Activated T-cell treated with anti-CD3 and anti-CD28 coated beads for 24 hours (primary cell): ENCODE measurements around the gene PTPN4.
"Not testable (repeated sequence)": the region's sequence is repeated elsewhere in the genome, so short reads cannot be mapped to it uniquely, and the experiment has no call there.

Source experiments
- DNase-seq: peaks from one replicate; pipeline ENCODE4 v3.0.0-alpha.2; 2020; ENCODE audit warnings: low read depth

PTPN4 gene

DNA sequence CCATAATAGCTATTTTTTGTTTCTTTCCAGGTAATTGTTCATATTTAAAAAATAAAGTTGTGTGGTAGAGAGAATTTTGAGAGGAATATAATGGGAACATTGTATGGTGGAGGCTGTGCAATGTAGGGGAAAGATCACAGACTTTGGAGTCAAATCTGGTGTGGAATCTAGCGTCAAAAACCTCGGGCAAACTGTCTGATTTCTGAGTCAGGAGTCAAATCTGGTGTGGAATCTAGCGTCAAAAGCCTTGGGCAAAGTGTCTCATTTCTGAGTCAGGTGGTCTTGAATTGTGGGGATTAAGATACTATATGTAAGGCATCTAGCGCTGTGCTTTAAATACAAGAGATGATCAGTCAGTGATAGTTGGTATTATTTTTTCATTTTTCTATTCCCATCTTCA lies 5.1 kb downstream of the PTPN4 start:
- no peak for DNase-seq

DNA sequence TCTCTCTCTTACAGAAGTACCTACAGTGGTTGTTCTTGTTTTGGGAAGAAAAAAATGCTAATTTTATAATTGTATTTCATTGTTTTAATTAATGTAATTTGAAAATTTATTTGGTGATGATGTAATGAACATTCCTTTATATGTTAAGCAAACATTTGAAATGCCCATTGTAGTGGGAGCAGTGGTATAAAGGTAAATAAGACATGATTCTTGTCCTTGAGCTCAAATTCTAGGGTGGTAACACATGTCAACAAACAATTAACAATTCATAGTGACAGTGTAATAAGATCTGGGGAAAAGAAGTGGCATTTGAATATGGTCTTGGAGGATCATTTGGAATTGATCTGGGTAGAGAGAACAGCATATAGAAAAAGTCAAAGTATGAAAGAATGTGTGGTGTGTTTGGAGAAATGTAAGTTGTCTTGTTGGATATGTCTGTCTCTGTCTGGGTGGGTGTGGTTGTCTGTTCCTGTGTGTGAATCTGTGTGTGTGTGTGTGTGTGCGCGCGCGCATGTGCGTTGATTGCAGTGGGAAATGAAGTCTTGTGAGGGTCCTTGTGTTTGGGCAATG lies 5.8 kb downstream of the PTPN4 start:
- no peak for DNase-seq

DNA sequence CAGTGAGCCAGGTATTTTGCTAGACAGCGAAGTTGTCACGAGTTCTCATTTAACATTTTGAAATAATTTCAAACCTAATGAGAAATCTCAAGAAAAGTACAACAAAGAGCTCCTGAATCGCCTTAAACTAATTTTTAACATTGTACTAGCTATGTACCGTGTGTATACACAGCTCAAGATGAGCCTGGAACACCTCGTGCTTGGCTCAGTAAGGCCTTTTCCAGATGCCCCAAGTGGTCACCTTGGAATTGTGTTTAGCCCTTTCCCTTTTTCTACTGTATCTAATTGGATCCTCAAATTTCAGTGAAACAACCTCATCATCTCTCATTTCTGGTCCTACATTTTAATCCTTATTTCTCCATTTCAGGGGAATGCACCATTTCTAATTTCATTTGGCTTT lies 7.2 kb downstream of the PTPN4 start:
- DNase-seq: no peak

DNA sequence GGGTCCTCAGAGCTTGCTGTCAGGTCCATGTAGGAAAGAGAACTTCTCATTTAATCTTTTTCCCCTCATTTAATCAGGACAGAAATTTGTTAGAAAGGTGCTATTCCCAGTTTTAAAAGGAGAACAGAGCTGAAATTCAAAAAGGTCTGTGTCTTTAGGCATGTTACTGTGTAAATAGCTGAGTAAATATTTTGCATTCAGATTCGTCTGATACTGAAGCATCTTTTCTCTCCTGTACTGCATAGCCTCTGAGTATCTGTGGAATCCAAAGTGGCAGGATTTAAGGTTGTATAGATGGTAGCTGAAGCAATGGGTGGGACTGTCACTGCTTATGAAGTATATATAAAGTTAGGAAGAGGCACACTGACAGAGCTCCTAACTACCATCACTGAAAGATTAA lies 9.0 kb downstream of the PTPN4 start:
- no peak for DNase-seq

DNA sequence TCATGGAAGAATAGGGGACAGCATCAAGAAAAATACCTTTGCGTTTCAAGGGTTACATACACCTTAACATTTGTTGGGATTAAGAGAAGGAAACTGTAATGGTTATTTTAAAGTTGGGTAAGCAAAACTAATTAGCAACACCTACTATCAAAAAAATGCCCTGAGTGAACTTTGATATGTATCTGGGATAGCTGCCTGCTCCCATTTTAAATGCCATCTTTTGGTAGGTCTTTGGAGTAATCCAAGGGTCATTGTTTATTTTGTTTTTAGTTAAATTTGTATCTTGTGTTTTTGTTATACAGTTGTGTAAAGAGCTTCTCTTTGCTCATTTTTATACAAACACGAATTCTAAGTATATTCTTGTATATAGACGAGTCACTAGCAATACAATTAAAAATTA lies 9.9 kb downstream of the PTPN4 start:
- no peak for DNase-seq

DNA sequence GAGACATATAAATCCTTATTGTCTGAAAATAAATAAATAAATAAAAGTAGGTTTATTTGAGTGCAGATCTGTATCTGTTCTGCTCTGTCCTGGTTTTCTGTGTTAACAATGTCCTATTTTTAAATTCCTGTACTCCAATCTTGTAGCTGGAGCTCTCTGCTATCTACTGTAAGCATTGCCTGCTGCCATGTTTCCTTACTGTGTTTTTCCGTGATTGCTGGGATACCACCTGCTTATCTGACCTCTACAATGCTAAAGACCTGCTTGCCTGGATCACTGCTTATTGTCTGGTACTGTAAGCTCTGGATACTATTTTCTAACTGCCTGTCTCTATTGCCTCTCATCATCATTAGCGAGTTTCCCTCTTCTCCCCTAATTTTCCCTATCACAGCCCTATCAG lies 11.6 kb downstream of the PTPN4 start:
- no peak for DNase-seq

DNA sequence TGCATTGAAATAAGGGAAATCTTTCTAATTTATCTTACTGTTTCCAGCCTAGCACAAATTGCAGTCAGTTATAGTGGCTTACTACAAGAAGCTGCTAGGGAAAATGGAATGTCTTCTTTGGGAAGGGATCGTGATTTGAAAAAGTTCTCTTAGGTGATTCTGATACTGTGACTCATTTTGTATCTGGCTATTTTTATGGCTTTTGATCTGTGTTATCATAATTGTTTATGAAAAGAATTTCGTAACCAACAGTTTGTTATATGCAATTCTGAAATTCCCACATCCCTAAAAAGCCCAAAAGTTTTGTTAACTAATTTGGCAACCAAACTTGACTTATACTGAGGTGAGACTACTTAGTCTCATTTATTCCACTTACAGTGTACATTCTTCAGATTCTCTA lies 12.4 kb downstream of the PTPN4 start:
- DNase-seq: no peak

DNA sequence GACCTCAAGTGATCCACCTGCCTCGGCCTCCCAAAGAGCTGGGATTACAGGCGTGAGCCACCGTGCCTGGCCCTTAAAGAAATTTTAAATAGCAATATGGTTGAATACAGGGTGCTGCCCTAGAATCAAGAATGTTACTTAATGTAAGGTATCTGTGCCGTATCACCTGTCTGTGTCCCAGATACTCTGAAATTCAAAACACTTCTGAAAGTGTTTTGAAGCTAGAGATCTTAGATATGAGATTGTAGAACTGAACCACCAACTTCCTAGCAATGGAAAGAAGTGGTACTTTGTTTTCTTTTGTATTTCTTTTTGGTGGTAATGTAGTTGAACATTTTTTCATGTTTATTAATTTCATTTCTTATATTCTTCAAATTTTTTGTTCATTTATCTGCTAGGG lies 13.0 kb downstream of the PTPN4 start:
- DNase-seq: no peak

DNA sequence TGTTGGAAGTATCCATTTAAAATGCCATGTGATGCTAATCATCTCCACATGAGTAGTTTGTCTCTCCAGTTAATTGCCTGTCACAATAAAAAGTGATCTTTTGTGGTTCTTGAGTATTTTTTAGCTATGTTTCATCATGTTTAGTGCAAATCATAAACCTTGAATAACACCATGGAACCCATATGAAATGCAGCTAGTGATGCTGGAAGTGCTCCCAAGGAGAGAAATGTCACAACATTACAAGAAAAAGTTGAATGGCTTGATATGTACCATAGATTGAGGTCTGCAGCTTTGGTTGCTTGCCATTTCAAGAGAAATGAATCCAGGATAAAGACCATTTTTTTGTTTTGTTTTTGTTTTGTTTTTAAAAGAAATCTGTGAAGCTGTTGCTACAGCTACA lies 14.3 kb downstream of the PTPN4 start:
- no peak for DNase-seq

DNA sequence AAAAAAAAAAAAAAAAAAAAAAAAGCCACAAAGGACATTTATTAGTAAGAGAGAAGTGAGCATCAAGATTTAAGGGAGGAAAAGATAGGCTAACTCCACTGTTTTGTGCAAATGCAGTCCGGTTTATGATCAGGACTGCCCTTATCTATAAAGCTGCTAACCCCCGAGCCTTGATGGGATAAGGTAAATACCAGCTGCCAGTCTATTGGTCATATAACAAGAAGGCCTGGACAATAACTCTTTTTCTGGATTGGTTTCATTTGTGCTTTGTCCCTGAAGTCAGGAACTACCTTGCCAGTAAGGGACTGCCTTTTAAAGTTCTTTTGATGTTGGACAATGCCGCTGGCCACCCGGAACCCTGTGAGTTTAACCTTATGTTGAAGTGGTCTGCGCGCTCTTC lies 15.4 kb downstream of the PTPN4 start:
- no peak for DNase-seq

DNA sequence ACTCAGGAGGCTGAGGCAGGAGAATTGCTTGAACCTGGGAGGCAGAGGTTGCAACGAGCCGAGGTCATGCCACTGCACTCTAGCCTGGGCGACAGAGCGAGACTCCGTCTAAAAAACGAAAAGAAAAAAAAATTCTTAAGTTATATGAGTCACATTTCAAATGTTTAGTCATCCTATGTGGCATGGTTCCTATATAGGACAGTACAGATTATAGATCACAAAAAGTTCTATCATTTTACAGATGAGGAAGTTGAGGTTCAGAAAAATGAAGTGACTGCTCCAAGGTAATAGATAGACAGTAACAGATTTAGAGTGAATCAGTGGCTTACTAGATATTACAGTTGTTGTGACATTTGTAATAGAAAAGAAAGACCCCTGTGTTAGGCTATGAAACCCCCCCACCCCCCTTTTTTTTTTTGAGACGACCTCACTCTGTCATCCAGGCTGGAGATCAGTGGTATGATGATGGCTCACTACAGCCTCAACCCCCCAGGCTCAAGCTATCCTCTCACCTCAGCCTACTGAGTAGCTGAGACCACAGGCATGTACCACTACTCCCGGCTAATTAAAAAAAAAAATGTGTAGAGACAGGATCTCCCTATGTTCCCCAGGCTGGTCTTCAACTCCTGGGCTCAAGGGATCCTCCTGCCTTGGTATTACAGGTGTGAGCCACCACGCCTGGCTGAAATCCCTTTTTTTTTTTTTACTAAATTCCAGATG lies 22.7 kb downstream of the PTPN4 start:
- no peak for DNase-seq

DNA sequence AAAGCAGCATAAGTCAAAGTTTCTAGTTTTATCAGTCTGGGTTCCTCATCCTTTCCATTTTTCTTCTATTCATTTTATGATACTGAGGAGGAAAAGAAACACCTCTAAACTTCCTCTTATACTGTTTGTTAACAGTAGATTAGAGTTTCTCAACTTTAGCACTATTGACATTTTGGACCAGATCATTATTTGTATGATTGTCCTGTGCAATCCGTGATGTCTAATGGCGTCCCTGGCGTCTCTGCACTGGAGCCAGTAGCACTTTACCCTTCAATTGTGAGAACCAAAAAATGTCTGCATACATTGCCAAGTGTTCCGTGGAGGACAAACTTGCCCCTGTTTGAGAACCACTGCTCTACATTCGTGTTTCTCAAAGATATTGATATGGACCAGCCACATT lies 25.2 kb downstream of the PTPN4 start:
- no peak for DNase-seq

DNA sequence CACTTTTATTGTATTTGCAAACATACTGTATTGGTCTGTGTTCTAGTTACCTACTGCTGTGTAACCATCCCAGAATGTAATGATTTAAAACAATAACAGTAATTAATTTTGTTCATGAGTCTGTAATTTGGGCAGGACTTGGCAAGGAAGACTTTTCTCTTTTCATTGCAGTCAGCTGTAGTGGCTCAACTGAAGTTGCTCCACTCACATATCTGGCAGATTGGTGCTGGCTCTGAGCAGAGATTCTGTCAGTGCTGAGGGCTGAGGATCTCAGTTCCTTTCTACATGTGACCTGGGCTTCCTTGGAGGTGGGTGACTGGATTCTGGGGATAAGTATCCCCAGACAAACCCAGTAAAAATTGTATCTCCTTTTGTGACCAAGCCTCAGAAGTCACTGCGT lies 26.6 kb downstream of the PTPN4 start:
- no peak for DNase-seq

DNA sequence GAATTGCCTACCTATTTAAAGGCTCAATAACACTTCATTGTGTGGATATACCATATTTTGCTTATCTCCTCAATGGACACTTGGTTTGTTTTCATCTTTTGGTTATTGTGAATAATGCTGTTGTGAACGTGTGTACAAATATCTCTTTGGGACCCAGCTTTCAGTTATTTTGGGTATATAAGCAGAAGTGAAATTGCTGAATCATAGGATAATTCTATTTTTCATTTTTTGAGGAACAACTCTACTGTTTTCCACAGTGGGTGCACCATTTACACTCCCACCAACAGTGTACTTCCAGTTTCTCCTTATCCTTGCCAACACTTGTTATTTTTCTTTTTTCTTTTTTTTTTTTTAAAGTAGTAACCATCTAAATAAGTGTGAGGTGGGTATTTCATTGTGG lies 29.0 kb downstream of the PTPN4 start:
- DNase-seq: no peak

DNA sequence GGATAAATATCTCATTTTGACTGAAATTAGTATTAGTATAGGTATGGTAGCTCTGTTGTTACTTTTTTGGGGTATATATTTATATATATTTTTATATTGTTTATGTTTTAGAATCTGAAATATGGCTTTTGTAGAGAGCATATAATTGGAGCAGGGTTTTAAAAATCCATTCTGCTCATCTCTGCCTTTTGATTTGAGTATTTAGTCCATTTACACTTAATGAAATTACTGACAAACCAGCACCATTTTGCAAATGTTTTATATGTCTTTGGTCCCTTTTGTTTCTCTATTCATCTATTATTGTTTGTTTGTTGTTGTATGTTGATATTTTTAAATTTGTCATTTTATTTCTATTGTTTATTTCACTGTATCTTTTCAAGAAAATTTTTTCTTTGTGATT lies 30.7 kb downstream of the PTPN4 start:
- no peak for DNase-seq

DNA sequence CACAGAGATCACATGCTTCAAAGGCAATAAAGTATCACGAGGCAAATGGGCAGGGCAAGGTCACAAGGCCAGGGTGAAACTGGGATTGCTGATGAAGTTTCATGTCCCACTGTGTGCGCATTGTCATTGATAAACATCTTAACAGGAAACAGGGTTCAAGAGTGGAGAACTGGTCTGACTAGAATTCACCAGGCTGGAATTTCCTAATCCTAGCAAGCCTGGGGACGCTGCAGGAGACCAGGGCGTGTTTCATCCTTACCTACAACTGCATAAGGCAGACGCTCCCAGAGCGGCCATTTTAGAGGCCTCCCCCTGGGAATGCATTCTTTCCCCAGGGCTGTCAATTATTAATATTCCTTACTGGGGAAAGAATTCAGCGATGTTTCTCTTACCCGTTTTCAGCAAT lies 33.2 kb downstream of the PTPN4 start:
- DNase-seq: no peak

DNA sequence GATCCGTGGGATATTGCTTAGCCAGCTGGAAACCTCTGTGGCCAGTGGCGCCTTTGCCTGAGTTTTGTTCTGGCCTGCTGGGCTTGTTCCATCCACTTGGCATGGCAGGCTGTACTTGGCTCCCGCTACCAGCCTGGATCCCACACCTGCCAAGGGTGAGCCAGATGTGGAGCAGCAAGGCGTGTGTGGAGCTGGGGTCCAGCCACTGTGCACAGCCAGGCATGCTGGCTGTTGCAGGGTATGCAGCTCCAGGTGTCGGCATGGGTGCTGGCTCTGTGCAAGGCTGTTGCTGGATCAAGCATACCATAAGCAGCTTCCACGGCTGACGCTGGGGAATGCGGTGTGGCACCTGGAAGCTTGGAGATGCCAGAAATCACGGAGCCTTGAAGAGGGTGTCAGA lies 34.5 kb downstream of the PTPN4 start:
- DNase-seq: no peak

DNA sequence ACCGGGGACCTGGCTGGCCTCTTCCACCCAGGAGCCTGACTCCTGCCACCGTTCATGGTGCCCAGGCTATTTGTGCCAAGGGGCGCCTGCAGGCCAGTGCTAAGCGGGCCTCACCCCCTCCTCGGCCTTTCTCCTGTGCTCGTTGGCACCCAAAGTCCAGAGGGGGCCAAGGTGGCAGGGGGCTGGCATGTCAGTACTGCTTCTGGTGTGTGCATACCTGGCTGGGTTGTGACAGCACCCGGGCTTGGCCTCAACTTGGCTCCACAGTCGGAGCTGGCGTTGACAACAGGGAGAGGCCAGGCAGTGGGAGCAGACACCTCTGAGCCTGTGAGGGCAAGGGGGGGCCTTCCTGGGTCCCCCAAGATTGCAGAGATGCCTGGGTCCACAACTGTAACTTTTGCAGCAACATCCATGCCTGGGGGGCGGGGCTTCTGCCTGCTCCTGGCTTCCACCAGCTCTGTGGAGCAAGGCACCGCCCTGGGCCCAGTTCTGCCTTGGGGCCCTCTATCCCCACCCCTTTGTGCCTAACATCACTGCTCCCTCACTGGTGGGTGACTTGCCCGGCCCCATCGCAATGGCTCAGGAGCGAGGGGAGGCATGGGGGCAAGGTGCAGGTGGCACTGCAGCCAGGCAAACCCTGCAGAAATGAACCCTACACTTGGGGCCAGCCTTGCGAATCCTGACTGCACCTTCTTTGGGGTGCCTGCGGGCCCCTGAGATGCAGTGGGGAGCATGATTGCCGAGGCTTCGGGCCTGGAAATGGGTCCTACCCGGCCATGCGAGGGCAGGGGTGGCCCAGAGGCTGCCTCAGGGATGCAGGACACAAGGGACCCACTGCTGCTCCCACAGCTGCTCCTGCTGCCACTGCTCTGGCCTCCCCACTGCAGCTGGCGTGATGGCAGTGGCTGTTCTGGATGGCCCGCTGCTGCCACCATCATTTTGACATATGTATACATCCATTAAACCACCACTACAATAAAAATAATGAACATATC lies 35.9 kb downstream of the PTPN4 start:
- DNase-seq: no peak

DNA sequence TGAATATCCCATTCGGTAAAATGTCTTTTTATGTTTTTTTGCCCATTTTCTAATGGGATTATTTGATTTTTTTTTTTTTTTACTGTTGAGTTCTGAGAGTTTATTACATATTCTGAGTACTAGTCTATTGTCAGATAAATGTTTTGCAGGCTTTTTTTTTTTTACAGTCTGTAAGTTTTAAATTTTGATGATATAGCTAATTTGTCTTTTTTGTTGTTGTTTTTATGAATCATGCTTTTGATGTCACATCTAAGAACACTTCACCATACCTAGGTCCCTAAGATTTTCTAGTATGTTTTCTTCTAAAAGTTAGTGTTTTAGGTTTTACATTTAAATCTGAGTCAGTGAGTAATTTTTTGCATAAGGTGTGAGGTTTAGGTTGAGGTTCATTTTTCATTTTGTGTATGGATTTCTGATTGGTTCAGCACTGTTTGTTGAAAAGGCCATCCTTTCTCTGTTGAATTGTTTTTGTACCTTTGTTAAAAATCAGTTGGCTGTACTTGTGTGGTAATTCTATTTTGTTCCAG lies 40.7 kb downstream of the PTPN4 start:
- DNase-seq: no peak

DNA sequence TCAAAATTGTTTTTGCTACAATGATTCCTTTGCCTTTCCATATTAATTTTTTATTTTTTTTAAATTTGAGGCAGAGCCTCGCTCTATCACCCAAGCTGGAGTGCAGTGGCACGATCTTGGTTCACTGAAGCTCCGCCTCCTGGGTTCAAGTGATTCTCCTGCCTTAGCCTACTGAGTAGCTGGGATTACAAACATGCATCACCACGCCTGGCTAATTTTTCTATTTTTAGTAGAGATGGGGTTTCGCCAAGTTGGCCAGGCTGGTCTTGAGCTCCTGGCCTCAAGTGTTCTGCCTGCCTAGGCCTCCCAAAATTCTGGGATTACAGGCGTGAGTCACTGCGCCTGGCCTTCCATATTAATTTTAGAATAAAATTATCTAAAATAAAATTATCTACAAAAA lies 41.3 kb downstream of the PTPN4 start:
- DNase-seq: no peak

DNA sequence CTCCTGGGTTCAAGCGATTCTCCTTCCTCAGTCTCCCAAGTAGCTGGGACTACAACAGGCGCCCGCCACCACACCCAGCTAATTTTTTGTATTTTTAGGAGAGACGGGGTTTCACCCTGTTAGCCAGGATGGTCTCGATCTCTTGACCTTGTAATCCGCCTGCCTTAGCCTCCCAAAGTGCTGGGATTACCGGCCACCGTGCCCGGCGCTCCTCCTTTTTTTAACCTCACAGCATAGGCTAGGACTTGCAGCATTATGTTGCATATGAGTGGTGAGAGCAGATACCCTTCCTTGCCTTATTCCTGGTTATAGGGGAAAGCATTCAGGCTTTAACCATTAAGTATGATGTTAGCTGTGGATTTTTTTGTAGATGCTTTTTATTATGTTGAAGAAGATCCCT lies 42.3 kb downstream of the PTPN4 start:
- not testable (repeated sequence) for DNase-seq

DNA sequence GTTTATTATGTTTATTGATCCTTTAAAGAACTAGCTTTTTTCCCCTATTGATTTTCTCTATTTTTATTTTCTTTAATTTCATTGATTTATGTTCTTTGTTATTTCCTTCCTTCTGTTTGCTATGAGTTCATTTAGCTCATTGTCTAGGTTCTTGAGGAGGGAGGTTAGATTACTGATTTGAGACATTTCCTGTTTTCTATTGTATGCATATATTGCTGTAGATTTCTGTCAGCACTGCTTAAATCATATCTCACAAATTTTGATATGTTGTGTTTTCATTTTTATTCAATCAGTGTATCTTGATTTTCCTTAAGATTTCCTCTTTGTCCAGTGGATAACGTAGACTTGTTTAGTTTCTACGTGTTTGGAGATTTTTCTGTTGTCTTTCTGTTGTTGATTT lies 43.4 kb downstream of the PTPN4 start:
- no peak for DNase-seq

DNA sequence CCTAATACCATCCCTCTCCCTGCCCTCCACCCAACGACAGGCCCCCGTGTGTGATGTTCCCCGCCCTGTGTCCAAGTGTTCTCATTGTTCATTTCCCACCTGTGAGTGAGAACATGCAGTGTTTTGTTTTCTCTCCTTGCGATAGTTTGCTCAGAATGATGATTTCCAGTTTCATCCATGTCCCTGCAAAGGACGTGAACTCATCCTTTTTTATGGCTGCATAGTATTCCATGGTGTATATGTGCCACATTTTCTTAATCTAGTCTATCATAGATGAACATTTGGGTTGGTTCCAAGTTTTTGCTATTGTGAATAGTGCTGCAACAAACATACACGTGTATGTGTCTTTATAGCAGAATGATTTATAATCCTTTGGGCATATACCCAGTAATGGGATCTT lies 44.7 kb downstream of the PTPN4 start:
- DNase-seq: not testable (repeated sequence)
